Measurements from ENCODE around the gene ICOSLG. TPM values are rescaled to one million over a fixed set of nuclear protein-coding genes. Genes with fewer than 3 reads are reported as not detected.

ICOSLG gene
- total and polyA plus RNA-seq, 2 of the 4 experiments (the other 2 are of a cell fraction): under 0.01 to 0.09 TPM

GRCh38 chr21:44260791-44261631, 20.3 kb upstream of the ICOSLG start:
- H2BK15ac ChIP-seq (ENCODE audit: low read depth, low read length): no peak overlapping the region
- H4K91ac ChIP-seq (ENCODE audit: insufficient read depth, low read depth, low read length): no peak overlapping the region
- peaks cover 22% of the 10 kb centered on the region for H3K27me3 ChIP-seq (ENCODE audit: control insufficient read depth, insufficient read depth, low read length)
- no peak overlapping the region for H2BK20ac ChIP-seq (ENCODE audit: low read depth, low read length)
- H3K27ac ChIP-seq (ENCODE audit: insufficient read depth, low read length): no peak overlapping the region
- intact Hi-C loops (cut with micrococcal nuclease) (no loop called here), in situ Hi-C loops (cut with MboI; ENCODE audit: low sequenced_read_pairs) (no loop called here), dilution Hi-C loops (cut with HindIII; ENCODE audit: low sequenced_read_pairs, unreplicated experiment) (no loop called here)
- no peak overlapping the region for H3K4me3 ChIP-seq (ENCODE audit: insufficient read depth, low read depth, low read length)
- H2AK5ac ChIP-seq (ENCODE audit: low read depth, low read length): no peak overlapping the region
- no peak overlapping the region for H3K14ac ChIP-seq (replicated peaks; ENCODE audit: low read depth, low read length)
- DNase-seq (no peak), ATAC-seq (ENCODE audit: low read depth) (no peak)
- H3K4me1 ChIP-seq (ENCODE audit: control insufficient read depth, insufficient read depth, low read length): no peaks in the 10 kb centered on the region
- H3K56ac ChIP-seq (ENCODE audit: extremely low read depth, insufficient read depth, low read length): no peak overlapping the region
- no peak overlapping the region for H3K23ac ChIP-seq (ENCODE audit: low read depth, low read length)
- BruUV-seq (replicated peaks): no TSS peak
- H2AK9ac ChIP-seq (replicated peaks; ENCODE audit: low read depth, low read length, poor library complexity): no peak overlapping the region
- no peak overlapping the region for H2BK120ac ChIP-seq (ENCODE audit: low read depth, low read length)
- no peak overlapping the region for H4K5ac ChIP-seq (ENCODE audit: low read depth, low read length)
- H2AFZ ChIP-seq (replicated peaks; ENCODE audit: low read length, poor library complexity): no peak overlapping the region
- H3K18ac ChIP-seq (ENCODE audit: low read depth, low read length): no peak overlapping the region
- H2BK5ac ChIP-seq (ENCODE audit: low read depth, low read length, poor library complexity, severe bottlenecking): no peak overlapping the region
- no peaks in the 10 kb centered on the region for H3K36me3 ChIP-seq (ENCODE audit: control insufficient read depth, insufficient read depth, low read length)
- CTCF ChIA-PET: no interaction called here
- H4K20me1 ChIP-seq (ENCODE audit: insufficient read depth, low read length): no peaks in the 10 kb centered on the region
- WGBS, 2 experiments (ENCODE audit: extremely low coverage in 2 of 2, insufficient read length in 1 of 2): 81% methylated on average over 9 of the region's 19 CpGs; no CpG with 5 or more reads in 1 of the 2 experiments
- TF ChIP-seq SMC3 (IDR thresholded peaks at IDR 0.05; ENCODE audit: low read depth, low read length) (no peak), ELK1 (IDR thresholded peaks at IDR 0.05; ENCODE audit: borderline replicate concordance, low read depth, low read length) (no peak), BHLHE40 (IDR thresholded peaks at IDR 0.05; ENCODE audit: low read depth, low read length) (no peak), POLR2A (IDR thresholded peaks at IDR 0.05; ENCODE audit: low read depth, low read length) (no peak), USF2 (IDR thresholded peaks at IDR 0.05; ENCODE audit: low read depth, low read length) (no peak), RFX5 (IDR thresholded peaks at IDR 0.05; ENCODE audit: low read depth, low read length) (no peak)
- no peak overlapping the region for H3K4me2 ChIP-seq (ENCODE audit: low read depth, low read length)
- POLR2A ChIA-PET (ENCODE audit: unreplicated experiment): no interaction called here
- H3K9ac ChIP-seq (ENCODE audit: low read depth, low read length): no peak overlapping the region
- no peaks in the 10 kb centered on the region for H3K79me1 ChIP-seq (ENCODE audit: low read depth in 1 of 2, low read length in 2 of 2)
- peaks cover 8% of the 10 kb centered on the region for H3K9me3 ChIP-seq (ENCODE audit: control insufficient read depth, insufficient read depth, low read length)
- no peaks in the 10 kb centered on the region for H3K9me1 ChIP-seq (ENCODE audit: insufficient read depth, low read length)
- H4K8ac ChIP-seq (ENCODE audit: low read depth in 2 of 2, low read length in 2 of 2): no peak overlapping the region
- H3K4ac ChIP-seq (ENCODE audit: low read depth, low read length): no peak overlapping the region

Data from IMR-90 (cell line).